ENCODE results near the gene CFHR2. TPM values are rescaled to one million over a fixed set of nuclear protein-coding genes. Genes with fewer than 3 reads are reported as not detected.

CFHR2 gene
- total RNA-seq, result not detected in 2 replicates

GRCh38 chr1:196943568-196943967 is at the start of gene CFHR2:
Gene CFHR2, plus strand, starts transcription at chr1:196943738. Its CDS starts 143 bp downstream, at chr1:196943881.

GRCh38 chr1:196977278-196977677 is 33.7 kb downstream of the CFHR2 start, which contains the start of gene CFHR5:
Gene CFHR5, plus strand, starts transcription at chr1:196977556. Its CDS starts 109 bp downstream, at chr1:196977665.

Other genes starting within 250 kb of the CFHR2 start
- gene CFHR3, start 168.9 kb upstream of the CFHR2 start, total RNA-seq, result 0.23 TPM in 1 of 2 replicates, not detected in the other
- gene CFHR1, start 124.0 kb upstream of the CFHR2 start, total RNA-seq, result 0.18 and 0.30 TPM in 2 replicates
- gene CFHR4, start 55.7 kb upstream of the CFHR2 start, total RNA-seq, result not detected in 2 replicates
- gene CFHR5, start 33.8 kb downstream of the CFHR2 start, total RNA-seq, result not detected in 2 replicates
- not detected in 2 replicates for gene F13B, start 123.5 kb downstream of the CFHR2 start, total RNA-seq
- 3.9 and 26.3 TPM in 2 replicates for gene ASPM, start 202.9 kb downstream of the CFHR2 start, total RNA-seq

All from smooth muscle cell of the umbilical artery (primary cell).